Measurements from ENCODE around the gene CRTC1.

Gene CRTC1

DNA sequence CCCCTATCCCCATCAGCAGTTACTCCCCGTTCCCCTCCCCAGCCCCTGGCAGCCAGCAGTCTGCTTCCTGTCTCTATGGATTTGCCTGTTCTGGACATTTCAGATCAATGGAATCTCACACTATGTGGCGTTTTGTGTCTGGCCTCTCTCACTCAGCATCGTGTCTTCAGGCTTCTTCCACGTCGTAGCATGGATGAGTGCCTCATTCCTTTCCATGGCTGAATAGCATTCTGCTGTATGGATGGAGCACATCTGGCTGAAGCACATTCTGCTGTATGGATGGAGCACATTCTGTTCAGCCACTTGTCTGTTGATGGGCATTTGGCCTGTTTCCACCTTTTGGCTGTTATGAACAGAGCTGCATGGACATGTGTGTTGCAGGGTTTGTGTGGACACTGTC is 29.5 kb downstream of the CRTC1 start:
- H3K4me3 ChIP-seq (ENCODE audit: control insufficient read depth, low read depth, low read length), result no peak overlapping the region
- no peak for DNase-seq (ENCODE audit: low read depth)
- TF ChIP-seq, protein P1, sequence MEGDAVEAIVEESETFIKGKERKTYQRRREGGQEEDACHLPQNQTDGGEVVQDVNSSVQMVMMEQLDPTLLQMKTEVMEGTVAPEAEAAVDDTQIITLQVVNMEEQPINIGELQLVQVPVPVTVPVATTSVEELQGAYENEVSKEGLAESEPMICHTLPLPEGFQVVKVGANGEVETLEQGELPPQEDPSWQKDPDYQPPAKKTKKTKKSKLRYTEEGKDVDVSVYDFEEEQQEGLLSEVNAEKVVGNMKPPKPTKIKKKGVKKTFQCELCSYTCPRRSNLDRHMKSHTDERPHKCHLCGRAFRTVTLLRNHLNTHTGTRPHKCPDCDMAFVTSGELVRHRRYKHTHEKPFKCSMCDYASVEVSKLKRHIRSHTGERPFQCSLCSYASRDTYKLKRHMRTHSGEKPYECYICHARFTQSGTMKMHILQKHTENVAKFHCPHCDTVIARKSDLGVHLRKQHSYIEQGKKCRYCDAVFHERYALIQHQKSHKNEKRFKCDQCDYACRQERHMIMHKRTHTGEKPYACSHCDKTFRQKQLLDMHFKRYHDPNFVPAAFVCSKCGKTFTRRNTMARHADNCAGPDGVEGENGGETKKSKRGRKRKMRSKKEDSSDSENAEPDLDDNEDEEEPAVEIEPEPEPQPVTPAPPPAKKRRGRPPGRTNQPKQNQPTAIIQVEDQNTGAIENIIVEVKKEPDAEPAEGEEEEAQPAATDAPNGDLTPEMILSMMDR (IDR thresholded peaks at IDR 0.05; ENCODE audit: control insufficient read depth, insufficient read depth, low read depth, low read length, missing control alignments), result no peak

DNA sequence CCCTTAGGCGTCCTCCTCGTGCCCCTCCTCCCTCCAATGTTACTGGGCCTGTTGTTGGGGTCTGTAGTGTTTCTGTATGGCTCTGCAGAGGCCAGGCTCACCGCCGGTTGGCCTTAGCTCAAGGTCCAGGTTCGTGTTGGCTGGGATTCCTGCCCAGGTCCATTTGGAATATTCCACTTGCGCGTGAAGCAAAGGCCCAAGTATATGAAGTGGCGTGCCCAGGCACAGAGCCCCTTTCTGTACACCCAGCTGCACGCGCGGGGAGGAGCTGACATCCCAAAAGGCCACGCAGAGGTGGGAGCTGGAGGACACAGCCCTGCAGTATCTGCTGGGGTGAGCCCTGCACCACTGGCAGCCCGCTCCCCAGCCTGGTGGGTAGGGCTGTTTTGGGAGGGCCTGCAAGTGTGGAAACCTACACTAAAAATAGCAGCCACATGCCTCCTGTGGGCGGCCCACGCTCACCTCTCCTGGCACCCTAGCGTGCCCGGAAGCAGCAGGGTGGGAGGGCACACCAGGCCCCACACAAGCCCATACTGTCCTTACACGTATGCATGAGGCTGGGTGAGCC is 30.2 kb downstream of the CRTC1 start:
- no peak for DNase-seq (ENCODE audit: low read depth)
- no peak overlapping the region for H3K4me3 ChIP-seq (ENCODE audit: control insufficient read depth, low read depth, low read length)
- TF ChIP-seq, protein P1 (IDR thresholded peaks at IDR 0.05; ENCODE audit: control insufficient read depth, insufficient read depth, low read depth, low read length, missing control alignments), result no peak

DNA sequence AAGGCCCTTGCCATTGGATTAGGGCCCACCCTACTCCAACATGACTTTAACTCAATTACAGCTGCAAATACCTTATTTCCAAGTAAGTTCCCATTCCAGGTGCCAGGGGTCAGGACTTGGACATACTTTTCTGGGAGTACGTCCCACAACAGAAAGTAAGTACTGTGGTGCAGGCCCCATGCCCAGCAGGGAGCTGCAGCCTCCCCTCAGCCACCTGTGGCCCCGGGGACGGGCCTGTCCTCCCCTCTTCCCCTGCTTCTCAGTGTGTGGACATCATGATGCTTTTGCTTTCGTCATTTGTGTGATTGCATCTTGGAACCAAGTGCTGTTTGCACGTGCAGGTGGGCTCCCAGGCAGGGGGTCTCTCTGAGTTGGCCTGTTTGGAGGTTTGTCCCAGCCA is 31.9 kb downstream of the CRTC1 start:
- TF ChIP-seq, protein P1 (IDR thresholded peaks at IDR 0.05; ENCODE audit: control insufficient read depth, insufficient read depth, low read depth, low read length, missing control alignments), result no peak
- no peak for DNase-seq (ENCODE audit: low read depth)
- H3K4me3 ChIP-seq (ENCODE audit: control insufficient read depth, low read depth, low read length), result no peak overlapping the region

DNA sequence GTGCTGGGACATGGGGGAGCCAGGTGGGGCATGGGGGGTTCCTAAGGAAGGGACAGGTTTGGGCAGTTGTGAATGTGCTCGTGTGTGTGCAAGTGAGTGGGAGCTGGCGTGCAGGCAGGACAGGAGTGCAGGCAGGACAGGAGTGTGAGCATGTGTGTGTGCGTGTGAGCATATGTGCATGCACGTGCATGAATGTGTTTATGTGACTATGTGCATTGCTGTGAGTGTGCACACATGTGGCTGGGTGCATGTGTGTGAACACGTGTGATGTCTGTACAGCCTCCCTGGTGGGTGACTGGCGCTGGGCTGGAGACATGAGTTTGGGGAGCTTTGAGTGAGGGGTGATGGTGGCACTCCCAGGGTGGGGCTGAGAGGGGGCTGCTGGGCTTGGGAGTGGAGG is 33.4 kb downstream of the CRTC1 start:
- TF ChIP-seq, protein P1 (IDR thresholded peaks at IDR 0.05; ENCODE audit: control insufficient read depth, insufficient read depth, low read depth, low read length, missing control alignments), result no peak
- H3K4me3 ChIP-seq (ENCODE audit: control insufficient read depth, low read depth, low read length), result no peak overlapping the region
- DNase-seq (ENCODE audit: low read depth), result no peak

DNA sequence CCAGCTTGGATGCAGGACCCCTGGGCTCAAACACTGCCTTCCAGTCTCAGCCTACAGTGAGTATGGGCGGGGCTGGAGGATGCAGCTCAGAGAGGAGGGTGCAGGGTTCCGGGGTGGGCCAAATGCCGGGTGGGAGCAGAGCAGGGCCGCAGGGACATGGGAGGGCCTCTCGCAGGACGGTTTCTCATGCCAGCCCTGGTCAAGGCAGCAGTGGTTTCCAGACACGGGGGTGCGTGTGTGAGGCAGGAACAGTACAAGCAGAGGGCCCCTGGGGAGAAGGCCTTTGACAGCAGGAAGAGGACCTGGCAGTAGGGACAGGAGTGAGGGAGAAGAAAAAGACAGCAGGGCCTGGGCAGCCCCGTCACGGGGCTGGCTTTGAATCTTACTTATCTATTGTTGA is 34.1 kb downstream of the CRTC1 start:
- DNase-seq (ENCODE audit: low read depth), result no peak
- H3K4me3 ChIP-seq (ENCODE audit: control insufficient read depth, low read depth, low read length), result no peak overlapping the region
- TF ChIP-seq, protein P1 (IDR thresholded peaks at IDR 0.05; ENCODE audit: control insufficient read depth, insufficient read depth, low read depth, low read length, missing control alignments), result no peak

DNA sequence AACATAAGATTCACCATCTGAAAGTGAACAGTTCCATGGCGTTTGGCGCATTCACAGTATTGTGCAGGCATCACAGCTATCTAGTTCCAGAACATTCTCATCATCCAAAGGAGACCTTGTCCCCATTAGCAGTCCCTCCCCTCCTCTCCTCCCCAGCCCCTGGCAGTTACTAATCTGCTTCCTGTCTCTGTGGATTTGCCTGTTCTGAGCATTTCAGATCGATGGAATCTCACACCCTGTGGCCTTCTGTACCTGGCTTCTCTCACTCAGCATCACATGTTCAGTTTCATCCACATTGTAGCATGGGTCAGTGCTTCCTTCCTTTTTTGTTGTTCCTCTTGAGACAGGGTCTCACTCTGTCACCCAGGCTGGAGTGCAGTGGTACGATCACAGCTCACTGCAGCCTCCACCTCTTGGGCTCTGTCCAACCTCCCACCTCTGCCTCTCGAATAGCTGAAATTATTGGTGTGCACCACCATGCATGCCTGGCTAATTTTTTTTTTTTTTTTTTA is 34.6 kb downstream of the CRTC1 start:
- H3K4me3 ChIP-seq (ENCODE audit: control insufficient read depth, low read depth, low read length), result no peak overlapping the region
- TF ChIP-seq, protein P1 (IDR thresholded peaks at IDR 0.05; ENCODE audit: control insufficient read depth, insufficient read depth, low read depth, low read length, missing control alignments), result no peak
- DNase-seq (ENCODE audit: low read depth), result no peak
